Fibroblast of lung (primary cell): ENCODE results near the gene DNAJC18. TPM values are rescaled to one million over a fixed set of nuclear protein-coding genes. Genes with fewer than 3 reads are reported as not detected.
"Not testable (repeated sequence)": the region's sequence is repeated elsewhere in the genome, so short reads cannot be mapped to it uniquely, and the experiment has no call there.

Experiments used
- DNase-seq, 2 donors: peaks; one replicate each; pipeline versions ENCODE4 v3.0.0 to v3.0.0-alpha.2; 2010; ENCODE audit warnings: low read depth in 2 of 2
- H2AFZ ChIP-seq: 2 replicates; pipeline ENCODE4 v1.5.1; 2012; ENCODE audit warnings: low read length, control low read depth, inconsistent platforms
- H3K27ac ChIP-seq: 2 replicates; pipeline ENCODE4 v1.5.1; 2011; ENCODE audit warnings: low read length, control low read depth; ENCODE audit not compliant: insufficient read depth
- H3K27me3 ChIP-seq: 2 replicates; pipeline ENCODE4 v1.5.1; 2011; ENCODE audit warnings: mild to moderate bottlenecking, low read length; ENCODE audit not compliant: control insufficient read depth, insufficient read depth
- H3K36me3 ChIP-seq: 2 replicates; pipeline ENCODE4 v1.5.1; 2011; ENCODE audit warnings: low read length; ENCODE audit not compliant: control insufficient read depth, insufficient read depth
- H3K4me1 ChIP-seq: 2 replicates; pipeline ENCODE4 v1.5.1; 2011; ENCODE audit warnings: low read length; ENCODE audit not compliant: control insufficient read depth, insufficient read depth; ENCODE audit errors: extremely low read depth
- H3K4me2 ChIP-seq: 2 replicates; pipeline ENCODE4 v1.5.1; 2011; ENCODE audit warnings: low read length, control low read depth; ENCODE audit not compliant: insufficient read depth; ENCODE audit errors: extremely low read depth
- H3K4me3 ChIP-seq, 4 experiments: fragments of 200-600 bp in 1 of 4; sonication (generic) in 1 of 4; replicated peaks in 1 of 4; 2 replicates each; pipeline ENCODE4 v1.5.1; 2011 to 2016; ENCODE audit warnings: low read length in 4 of 4, low read depth in 3 of 4, mild to moderate bottlenecking in 3 of 4, control low read depth in 2 of 4, inconsistent platforms in 1 of 4, mixed read lengths in 1 of 4; ENCODE audit not compliant: insufficient read depth in 1 of 4; ENCODE audit errors: control extremely low read depth in 1 of 4
- H3K79me2 ChIP-seq: 2 replicates; pipeline ENCODE4 v1.5.1; 2012; ENCODE audit warnings: mild to moderate bottlenecking, low read length, inconsistent platforms; ENCODE audit not compliant: control insufficient read depth, insufficient read depth
- H3K9ac ChIP-seq: 2 replicates; pipeline ENCODE4 v1.5.1; 2011; ENCODE audit warnings: mild to moderate bottlenecking, low read length, control low read depth; ENCODE audit not compliant: insufficient read depth
- H3K9me3 ChIP-seq: 2 replicates; pipeline ENCODE4 v1.5.1; 2012; ENCODE audit warnings: low read depth, low read length; ENCODE audit not compliant: control insufficient read depth, insufficient read depth
- H4K20me1 ChIP-seq: 2 replicates; pipeline ENCODE4 v1.5.1; 2011; ENCODE audit warnings: low read length; ENCODE audit not compliant: control insufficient read depth, insufficient read depth; ENCODE audit errors: extremely low read depth
- CTCF ChIP-seq, 2 donors: IDR thresholded peaks in 1 of 2; conservative IDR thresholded peaks in 1 of 2; 1 replicate in 1 of 2; 2 replicates in 1 of 2; pipeline ENCODE4 v1.5.1; 2011 to 2012; ENCODE audit warnings: low read length in 2 of 2, control low read depth in 1 of 2, inconsistent platforms in 1 of 2, low read depth in 1 of 2, mild to moderate bottlenecking in 1 of 2
- EZH2 ChIP-seq: IDR thresholded peaks from 2 replicates; pipeline ENCODE4 v1.5.1; 2012; ENCODE audit warnings: low read length, control low read depth, mild to moderate bottlenecking; ENCODE audit errors: missing control alignments
- polyA plus RNA-seq, 2 donors: library from polyadenylated mRNA; depleted of rRNA in 1 of 2; stranded (reverse) in 1 of 2; unstranded in 1 of 2; fragments of >200 nt; gene quantifications; 2 replicates each; pipeline ENCODE4 v1.2.1, GENCODE V29; 2011 to 2012; ENCODE audit warnings: missing spikeins in 1 of 2
- total RNA-seq: library from RNA; depleted of rRNA; stranded (reverse); fragments of >200 nt; gene quantifications from 2 replicates; pipeline ENCODE4 v1.2.1, GENCODE V29; 2014

Gene DNAJC18
- total and polyA plus RNA-seq, 2 donors (not counting 1 experiment from before 2014, with no cell fraction given) = 12.6 to 14.6 TPM

GRCh38 chr5:139413153-139413552, 26.2 kb downstream of the DNAJC18 start:
- Histone ChIP-seq H3K27me3 (no peaks in the 10 kb centered on the region), H2AFZ (no peak overlapping the region), H3K9me3 (no peaks in the 10 kb centered on the region), H3K4me3 (no peak overlapping the region), H3K4me2 (no peak overlapping the region), H3K9ac (no peak overlapping the region), H3K36me3 (peaks cover 2% of the 10 kb centered on the region), H3K79me2 (no peaks in the 10 kb centered on the region), H4K20me1 (no peaks in the 10 kb centered on the region), H3K4me1 (peaks cover 3% of the 10 kb centered on the region), H3K27ac (no peak overlapping the region)
- TF ChIP-seq CTCF (conservative IDR thresholded peaks at IDR 0.05 in 1 of 2, IDR thresholded peaks at IDR 0.05 in 1 of 2; ENCODE audit: low read depth in 1 of 2, low read length in 2 of 2) = no peak
- no peak for TF ChIP-seq EZH2
- no peak for DNase-seq

GRCh38 chr5:139410993-139411828, 28.1 kb downstream of the DNAJC18 start:
- H3K27ac ChIP-seq = no peak overlapping the region
- no peaks in the 10 kb centered on the region for H4K20me1 ChIP-seq
- H3K9ac ChIP-seq = no peak overlapping the region
- no peaks in the 10 kb centered on the region for H3K36me3 ChIP-seq
- H3K4me1 ChIP-seq = peaks cover 3% of the 10 kb centered on the region
- no peak overlapping the region for H3K4me3 ChIP-seq
- no peak for DNase-seq
- no peaks in the 10 kb centered on the region for H3K27me3 ChIP-seq
- H3K79me2 ChIP-seq = no peaks in the 10 kb centered on the region
- TF ChIP-seq CTCF (conservative IDR thresholded peaks at IDR 0.05 in 1 of 2, IDR thresholded peaks at IDR 0.05 in 1 of 2; ENCODE audit: low read depth in 1 of 2, low read length in 2 of 2) (no peak), EZH2 (no peak)
- H3K4me2 ChIP-seq = no peak overlapping the region
- H2AFZ ChIP-seq = no peak overlapping the region
- no peaks in the 10 kb centered on the region for H3K9me3 ChIP-seq

GRCh38 chr5:139410121-139410992, 29.0 kb downstream of the DNAJC18 start:
- Histone ChIP-seq H3K9ac (no peak overlapping the region), H3K27ac (no peak overlapping the region), H2AFZ (no peak overlapping the region), H3K36me3 (no peaks in the 10 kb centered on the region), H3K4me2 (no peak overlapping the region), H3K9me3 (no peaks in the 10 kb centered on the region), H3K4me3 (no peak overlapping the region), H3K27me3 (no peaks in the 10 kb centered on the region), H3K4me1 (peaks cover 2% of the 10 kb centered on the region), H3K79me2 (no peaks in the 10 kb centered on the region), H4K20me1 (no peaks in the 10 kb centered on the region)
- TF ChIP-seq CTCF (conservative IDR thresholded peaks at IDR 0.05 in 1 of 2, IDR thresholded peaks at IDR 0.05 in 1 of 2; ENCODE audit: low read depth in 1 of 2, low read length in 2 of 2) (no peak), EZH2 (no peak)
- no peak for DNase-seq

- not testable (repeated sequence) for H2AFZ ChIP-seq, H3K27me3 ChIP-seq, DNase-seq, H3K4me1 ChIP-seq, H3K4me2 ChIP-seq, H3K36me3 ChIP-seq, H3K9me3 ChIP-seq, H3K9ac ChIP-seq, H3K27ac ChIP-seq, H4K20me1 ChIP-seq, H3K79me2 ChIP-seq, H3K4me3 ChIP-seq
Observed at GRCh38 chr5:139409116-139409515, 30.2 kb downstream of the DNAJC18 start.
